Neural cell (in vitro differentiated cells): ENCODE results near the gene PGAP2.

ENCODE experiments used
- CTCF ChIP-seq: fragments of 450-650 bp; IDR thresholded peaks from 2 replicates; pipeline ENCODE4 v1.5.1; 2014; ENCODE audit warnings: antibody characterized with exemption, mild to moderate bottlenecking, moderate library complexity; ENCODE audit not compliant: poor library complexity, severe bottlenecking
- EP300 ChIP-seq: fragments of 450-650 bp; conservative IDR thresholded peaks from 2 replicates; pipeline ENCODE4 v1.6.1; 2014; ENCODE audit warnings: antibody characterized with exemption, mild to moderate bottlenecking, moderate library complexity; ENCODE audit not compliant: poor library complexity, severe bottlenecking
- EZH2 ChIP-seq: fragments of 200-600, 300-800 bp; shearing (Covaris generic), sonication (generic); IDR thresholded peaks from 2 replicates; pipeline ENCODE4 v1.6.1; 2014; ENCODE audit warnings: antibody characterized with exemption, low read length, borderline replicate concordance, mild to moderate bottlenecking; ENCODE audit not compliant: insufficient read depth, poor library complexity, severe bottlenecking
- MXI1 ChIP-seq: fragments of 450-650 bp; conservative IDR thresholded peaks from 2 replicates; pipeline ENCODE4 v1.6.1; 2014; ENCODE audit warnings: antibody characterized with exemption, mild to moderate bottlenecking; ENCODE audit not compliant: poor library complexity, severe bottlenecking
- POLR2AphosphoS5 ChIP-seq: IDR thresholded peaks from 2 replicates; pipeline ENCODE4 v1.6.1; 2012
- RAD21 ChIP-seq: fragments of 450-650 bp; conservative IDR thresholded peaks from 2 replicates; pipeline ENCODE4 v1.6.1; 2014; ENCODE audit warnings: antibody characterized with exemption, mild to moderate bottlenecking, moderate library complexity
- TAF1 ChIP-seq: IDR thresholded peaks from 2 replicates; pipeline ENCODE4 v1.6.1; 2012; ENCODE audit warnings: low read depth
- TF ChIP-seq, protein P1 (sequence below): IDR thresholded peaks from 2 replicates; pipeline ENCODE4 v1.6.1; 2012; ENCODE audit warnings: borderline replicate concordance

DNA sequence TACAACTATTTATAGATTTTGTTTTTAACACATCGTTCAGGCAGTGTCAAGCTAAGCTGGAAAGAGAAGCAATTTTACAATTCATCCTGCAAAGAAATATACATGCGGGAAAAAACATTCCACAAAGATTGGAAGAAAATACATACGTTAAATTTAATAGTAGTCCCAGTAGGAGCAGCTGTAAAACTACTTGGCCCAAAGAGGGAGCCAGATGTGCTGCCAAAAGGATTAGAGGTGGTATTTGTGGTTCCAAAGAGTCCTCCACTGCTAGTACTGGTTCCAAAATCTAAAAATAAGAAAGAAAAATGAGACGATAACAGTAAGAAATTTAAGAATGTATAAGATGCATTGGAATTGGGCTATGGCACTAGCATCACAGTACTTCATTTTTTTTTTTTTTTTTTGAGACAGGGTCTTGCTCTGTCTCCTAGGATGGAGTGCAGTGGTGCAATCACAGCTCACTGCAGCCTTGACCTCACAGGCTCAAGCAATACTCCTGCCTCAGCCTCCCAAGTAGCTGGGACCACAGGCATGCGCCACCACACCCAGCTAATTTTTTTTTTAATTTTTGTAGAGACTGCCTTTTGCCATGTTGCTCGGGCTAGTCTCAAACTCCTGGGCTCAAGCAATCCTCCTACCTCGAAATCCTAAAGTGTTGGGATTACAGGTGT lies 32.5 kb upstream of the PGAP2 start:
- TF ChIP-seq POLR2AphosphoS5 (no peak), MXI1 (no peak), CTCF (no peak), TAF1 (no peak), EZH2 (no peak), EP300 (no peak), RAD21 (no peak)
- TF ChIP-seq, protein P1, sequence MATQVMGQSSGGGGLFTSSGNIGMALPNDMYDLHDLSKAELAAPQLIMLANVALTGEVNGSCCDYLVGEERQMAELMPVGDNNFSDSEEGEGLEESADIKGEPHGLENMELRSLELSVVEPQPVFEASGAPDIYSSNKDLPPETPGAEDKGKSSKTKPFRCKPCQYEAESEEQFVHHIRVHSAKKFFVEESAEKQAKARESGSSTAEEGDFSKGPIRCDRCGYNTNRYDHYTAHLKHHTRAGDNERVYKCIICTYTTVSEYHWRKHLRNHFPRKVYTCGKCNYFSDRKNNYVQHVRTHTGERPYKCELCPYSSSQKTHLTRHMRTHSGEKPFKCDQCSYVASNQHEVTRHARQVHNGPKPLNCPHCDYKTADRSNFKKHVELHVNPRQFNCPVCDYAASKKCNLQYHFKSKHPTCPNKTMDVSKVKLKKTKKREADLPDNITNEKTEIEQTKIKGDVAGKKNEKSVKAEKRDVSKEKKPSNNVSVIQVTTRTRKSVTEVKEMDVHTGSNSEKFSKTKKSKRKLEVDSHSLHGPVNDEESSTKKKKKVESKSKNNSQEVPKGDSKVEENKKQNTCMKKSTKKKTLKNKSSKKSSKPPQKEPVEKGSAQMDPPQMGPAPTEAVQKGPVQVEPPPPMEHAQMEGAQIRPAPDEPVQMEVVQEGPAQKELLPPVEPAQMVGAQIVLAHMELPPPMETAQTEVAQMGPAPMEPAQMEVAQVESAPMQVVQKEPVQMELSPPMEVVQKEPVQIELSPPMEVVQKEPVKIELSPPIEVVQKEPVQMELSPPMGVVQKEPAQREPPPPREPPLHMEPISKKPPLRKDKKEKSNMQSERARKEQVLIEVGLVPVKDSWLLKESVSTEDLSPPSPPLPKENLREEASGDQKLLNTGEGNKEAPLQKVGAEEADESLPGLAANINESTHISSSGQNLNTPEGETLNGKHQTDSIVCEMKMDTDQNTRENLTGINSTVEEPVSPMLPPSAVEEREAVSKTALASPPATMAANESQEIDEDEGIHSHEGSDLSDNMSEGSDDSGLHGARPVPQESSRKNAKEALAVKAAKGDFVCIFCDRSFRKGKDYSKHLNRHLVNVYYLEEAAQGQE: no peak
